Ishikawa (cell line): Measurements from ENCODE around the gene JCAD.

Experiments used
- CREB1 ChIP-seq: IDR thresholded peaks from 2 replicates; pipeline ENCODE4 v1.6.1; 2012; ENCODE audit warnings: low read depth
- EGR1 ChIP-seq: IDR thresholded peaks from 2 replicates; pipeline ENCODE4 v1.6.1; 2012
- EP300 ChIP-seq: IDR thresholded peaks from 2 replicates; pipeline ENCODE4 v1.6.1; 2012; ENCODE audit warnings: borderline replicate concordance
- YY1 ChIP-seq: IDR thresholded peaks from 2 replicates; pipeline ENCODE4 v1.6.1; 2012; ENCODE audit warnings: low read depth

DNA sequence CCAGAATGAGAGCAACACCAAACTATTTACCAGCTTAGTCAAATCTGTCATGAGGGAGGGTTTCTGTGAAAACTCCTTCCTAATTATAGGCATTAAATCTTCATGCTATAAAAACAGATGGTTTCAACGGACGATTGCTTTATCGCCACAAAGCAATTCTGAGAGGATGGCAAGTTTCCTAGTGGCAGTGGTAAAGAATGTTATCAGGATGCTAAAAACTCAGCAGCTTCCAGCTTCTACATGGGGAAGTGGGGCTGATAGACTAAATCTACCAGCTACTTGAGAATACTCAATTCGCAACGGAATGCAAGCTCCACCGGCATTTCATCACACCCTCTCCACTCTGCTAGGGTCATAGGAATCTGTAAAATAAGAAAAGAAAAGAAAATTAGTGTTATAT lies 41.8 kb downstream of the JCAD start:
- TF ChIP-seq YY1 (no peak), EP300 (no peak), CREB1 (no peak), EGR1 (no peak)
